Stimulated activated CD4-positive, alpha-beta T cell treated with anti-CD3 and anti-CD28 coated beads, Interleukin-1b, Interleukin-23, amount 100 ng/mL, for 1 hour (primary cell): ENCODE results near the gene RNF223.
"Not testable (repeated sequence)": the region's sequence is repeated elsewhere in the genome, so short reads cannot be mapped to it uniquely, and the experiment has no call there.

Source experiments
- DNase-seq, 2 donors: peaks; one replicate each; pipeline ENCODE4 v3.0.0-alpha.2; 2020; ENCODE audit warnings: low read depth in 2 of 2

The RNF223 gene

GRCh38 chr1:1072849-1073742 is 1.0 kb downstream of the RNF223 start:
- DNase-seq = no peak

- no peak for DNase-seq
Observed at GRCh38 chr1:1072299-1072848, 1.7 kb downstream of the RNF223 start.

GRCh38 chr1:1071486-1072298 is 2.4 kb downstream of the RNF223 start:
- no peak for DNase-seq

- no peak for DNase-seq
Observed at GRCh38 chr1:1069711-1070676, 4.1 kb downstream of the RNF223 start.

GRCh38 chr1:1069056-1069710 is 4.9 kb downstream of the RNF223 start:
- peak; percentile 83 to 91 for DNase-seq

- DNase-seq = no peak
Observed at GRCh38 chr1:1068517-1069055, 5.5 kb downstream of the RNF223 start.

- DNase-seq = no peak
Observed at GRCh38 chr1:1067860-1068516, 6.1 kb downstream of the RNF223 start.

GRCh38 chr1:1067284-1067859 is 6.7 kb downstream of the RNF223 start:
- no peak for DNase-seq

GRCh38 chr1:1066403-1067283 is 7.5 kb downstream of the RNF223 start:
- no peak for DNase-seq

GRCh38 chr1:1065940-1066304 is 8.2 kb downstream of the RNF223 start:
- not testable (repeated sequence) for DNase-seq

GRCh38 chr1:1065265-1065939 is 8.7 kb downstream of the RNF223 start:
- no peak for DNase-seq

- peak; percentile 64 to 78 for DNase-seq
Observed at GRCh38 chr1:1063945-1064831, 9.9 kb downstream of the RNF223 start.

- DNase-seq = no peak
Observed at GRCh38 chr1:1063261-1063944, 10.7 kb downstream of the RNF223 start.

- DNase-seq = no peak
Observed at GRCh38 chr1:1062348-1063163, 11.6 kb downstream of the RNF223 start.

- DNase-seq = no peak
Observed at GRCh38 chr1:1061682-1062345, 12.3 kb downstream of the RNF223 start.
